ENCODE results near the gene C9orf78. TPM values are rescaled to one million over a fixed set of nuclear protein-coding genes. Genes with fewer than 3 reads are reported as not detected.

C9orf78 gene
- total RNA-seq, 1 experiment from 2014 or later: 42.4 TPM

DNA sequence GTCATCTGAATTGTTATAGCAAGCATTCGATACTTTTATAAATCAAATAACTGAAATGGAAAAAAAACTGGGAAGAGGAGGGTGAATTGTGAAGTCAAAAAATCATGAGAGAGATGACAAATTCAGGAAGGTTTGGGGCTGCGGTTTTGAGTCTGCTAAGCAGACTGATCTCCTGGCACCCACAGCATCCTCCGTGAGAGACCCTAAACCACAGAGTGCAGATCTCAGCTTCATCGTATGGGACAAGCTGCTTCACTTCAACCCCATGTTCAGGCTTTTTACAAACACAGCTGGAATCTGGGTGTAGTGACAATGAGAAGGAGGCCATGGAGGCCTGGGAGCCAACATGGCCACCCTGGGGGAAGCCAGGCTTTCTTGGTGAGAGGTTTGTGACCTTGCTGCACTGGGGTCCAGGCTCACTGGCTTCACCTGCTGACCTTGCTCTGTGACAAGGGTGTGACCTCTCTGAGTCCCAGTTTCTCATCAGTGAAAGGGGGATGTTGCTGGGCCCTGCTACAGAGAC is 19.6 kb upstream of the C9orf78 start:
- H3K4me2 ChIP-seq (ENCODE audit: low read length): no peak overlapping the region
- H3K27me3 ChIP-seq (ENCODE audit: low read length): no peaks in the 10 kb centered on the region
- H3K9me3 ChIP-seq (ENCODE audit: low read length): no peaks in the 10 kb centered on the region
- ATAC-seq (no peak), DNase-seq (no peak)
- no peaks in the 10 kb centered on the region for H3K36me3 ChIP-seq (ENCODE audit: low read depth, low read length)
- H3F3A ChIP-seq (ENCODE audit: low read length, unreplicated experiment): no peaks in the 10 kb centered on the region
- intact Hi-C loops (cut with micrococcal nuclease): no loop called here
- H3K4me1 ChIP-seq (ENCODE audit: insufficient read depth, low read length): no peaks in the 10 kb centered on the region
- no peak overlapping the region for H2AFZ ChIP-seq (ENCODE audit: low read length)
- no peaks in the 10 kb centered on the region for H3K79me2 ChIP-seq (ENCODE audit: low read length)
- no TSS peak for BruUV-seq (replicated peaks)
- no peak overlapping the region for H3K9ac ChIP-seq (ENCODE audit: low read length)
- no peaks in the 10 kb centered on the region for H4K20me1 ChIP-seq (ENCODE audit: low read length)
- ChIA-PET POLR2A (ENCODE audit: unreplicated experiment) (no interaction called here), CTCF (no interaction called here)
- no peak overlapping the region for H3K27ac ChIP-seq (ENCODE audit: low read length)
- H3K4me3 ChIP-seq (ENCODE audit: low read length): no peak overlapping the region
- no peak for TF ChIP-seq EZH2 (IDR thresholded peaks at IDR 0.05; ENCODE audit: low read length, unreplicated experiment)
- TF ChIP-seq, protein P1, sequence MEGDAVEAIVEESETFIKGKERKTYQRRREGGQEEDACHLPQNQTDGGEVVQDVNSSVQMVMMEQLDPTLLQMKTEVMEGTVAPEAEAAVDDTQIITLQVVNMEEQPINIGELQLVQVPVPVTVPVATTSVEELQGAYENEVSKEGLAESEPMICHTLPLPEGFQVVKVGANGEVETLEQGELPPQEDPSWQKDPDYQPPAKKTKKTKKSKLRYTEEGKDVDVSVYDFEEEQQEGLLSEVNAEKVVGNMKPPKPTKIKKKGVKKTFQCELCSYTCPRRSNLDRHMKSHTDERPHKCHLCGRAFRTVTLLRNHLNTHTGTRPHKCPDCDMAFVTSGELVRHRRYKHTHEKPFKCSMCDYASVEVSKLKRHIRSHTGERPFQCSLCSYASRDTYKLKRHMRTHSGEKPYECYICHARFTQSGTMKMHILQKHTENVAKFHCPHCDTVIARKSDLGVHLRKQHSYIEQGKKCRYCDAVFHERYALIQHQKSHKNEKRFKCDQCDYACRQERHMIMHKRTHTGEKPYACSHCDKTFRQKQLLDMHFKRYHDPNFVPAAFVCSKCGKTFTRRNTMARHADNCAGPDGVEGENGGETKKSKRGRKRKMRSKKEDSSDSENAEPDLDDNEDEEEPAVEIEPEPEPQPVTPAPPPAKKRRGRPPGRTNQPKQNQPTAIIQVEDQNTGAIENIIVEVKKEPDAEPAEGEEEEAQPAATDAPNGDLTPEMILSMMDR (conservative IDR thresholded peaks at IDR 0.05; ENCODE audit: low read depth, low read length): no peak
- no peaks in the 10 kb centered on the region for H3K9me2 ChIP-seq (replicated peaks; ENCODE audit: low read length)

DNA sequence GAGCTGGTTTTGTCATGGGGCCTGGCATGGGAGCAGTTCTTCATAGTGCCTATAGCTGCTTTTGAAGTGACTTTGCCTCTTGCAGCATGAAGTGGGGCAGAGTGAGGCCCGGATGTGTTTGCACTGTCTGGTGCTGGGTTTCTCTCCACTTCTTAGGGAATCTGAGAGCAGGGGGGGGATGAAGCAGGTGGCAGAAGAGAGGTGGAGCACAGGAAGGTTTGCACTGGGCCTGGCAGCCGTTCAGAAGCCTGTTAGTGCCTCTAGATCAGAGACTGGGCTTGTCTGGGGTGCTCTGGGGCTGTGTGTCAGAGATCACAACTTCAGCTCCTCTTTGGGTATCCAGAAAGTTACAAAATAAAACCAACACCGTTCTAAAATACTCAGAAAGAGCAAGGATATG is 18.5 kb upstream of the C9orf78 start:
- Histone ChIP-seq H2AFZ (ENCODE audit: low read length) (no peak overlapping the region), H3K9ac (ENCODE audit: low read length) (no peak overlapping the region), H3K27ac (ENCODE audit: low read length) (no peak overlapping the region), H3K4me3 (ENCODE audit: low read length) (no peak overlapping the region), H3K36me3 (ENCODE audit: low read depth, low read length) (no peaks in the 10 kb centered on the region), H3K79me2 (ENCODE audit: low read length) (no peaks in the 10 kb centered on the region), H3K9me2 (replicated peaks; ENCODE audit: low read length) (no peaks in the 10 kb centered on the region), H3K4me2 (ENCODE audit: low read length) (no peak overlapping the region), H3K9me3 (ENCODE audit: low read length) (no peaks in the 10 kb centered on the region), H3F3A (ENCODE audit: low read length, unreplicated experiment) (no peaks in the 10 kb centered on the region), H3K27me3 (ENCODE audit: low read length) (no peaks in the 10 kb centered on the region), H3K4me1 (ENCODE audit: insufficient read depth, low read length) (no peaks in the 10 kb centered on the region), H4K20me1 (ENCODE audit: low read length) (no peaks in the 10 kb centered on the region)
- ATAC-seq: no peak
- POLR2A ChIA-PET (ENCODE audit: unreplicated experiment): no interaction called here
- BruUV-seq (replicated peaks): no TSS peak
- TF ChIP-seq EZH2 (IDR thresholded peaks at IDR 0.05; ENCODE audit: low read length, unreplicated experiment): no peak
- TF ChIP-seq EZH2phosphoT487 (IDR thresholded peaks at IDR 0.05; ENCODE audit: borderline replicate concordance, low read length): no peak
- TF ChIP-seq, protein P1 (conservative IDR thresholded peaks at IDR 0.05; ENCODE audit: low read depth, low read length): no peak
- no peak for DNase-seq
- intact Hi-C loops (cut with micrococcal nuclease): no loop called here
- CTCF ChIA-PET: no interaction called here

DNA sequence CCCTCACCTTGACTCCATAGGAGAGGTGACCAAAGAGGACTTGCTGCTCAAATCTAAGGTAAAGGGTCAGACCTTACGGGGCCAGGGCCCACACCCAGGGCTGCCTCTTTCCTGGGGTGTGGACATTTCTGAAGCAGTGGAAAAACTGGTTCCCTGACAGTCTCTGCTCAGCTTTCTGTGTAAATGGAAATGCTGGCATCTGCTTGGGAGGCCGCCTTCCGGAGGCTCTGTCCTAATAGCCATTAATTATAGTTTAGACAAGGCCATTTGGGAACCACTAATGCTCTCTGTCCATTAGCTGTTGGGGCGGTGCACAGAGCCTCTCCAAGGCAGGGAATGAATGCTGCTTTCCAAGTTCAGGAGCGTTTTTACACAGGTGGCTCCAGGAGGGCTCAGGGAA is 17.5 kb upstream of the C9orf78 start:
- POLR2A ChIA-PET (ENCODE audit: unreplicated experiment): no interaction called here
- DNase-seq (no peak), ATAC-seq (no peak)
- intact Hi-C loops (cut with micrococcal nuclease): no loop called here
- no peaks in the 10 kb centered on the region for H4K20me1 ChIP-seq (ENCODE audit: low read length)
- no peaks in the 10 kb centered on the region for H3K4me1 ChIP-seq (ENCODE audit: insufficient read depth, low read length)
- no peak overlapping the region for H3K4me3 ChIP-seq (ENCODE audit: low read length)
- H2AFZ ChIP-seq (ENCODE audit: low read length): no peak overlapping the region
- no peak overlapping the region for H3K9ac ChIP-seq (ENCODE audit: low read length)
- no peaks in the 10 kb centered on the region for H3K27me3 ChIP-seq (ENCODE audit: low read length)
- BruUV-seq (replicated peaks): no TSS peak
- TF ChIP-seq EZH2 (IDR thresholded peaks at IDR 0.05; ENCODE audit: low read length, unreplicated experiment): no peak
- no peak for TF ChIP-seq EZH2phosphoT487 (IDR thresholded peaks at IDR 0.05; ENCODE audit: borderline replicate concordance, low read length)
- TF ChIP-seq, protein P1 (conservative IDR thresholded peaks at IDR 0.05; ENCODE audit: low read depth, low read length): no peak
- no peaks in the 10 kb centered on the region for H3K36me3 ChIP-seq (ENCODE audit: low read depth, low read length)
- no peaks in the 10 kb centered on the region for H3K79me2 ChIP-seq (ENCODE audit: low read length)
- no peak overlapping the region for H3K27ac ChIP-seq (ENCODE audit: low read length)
- no peaks in the 10 kb centered on the region for H3K9me2 ChIP-seq (replicated peaks; ENCODE audit: low read length)
- H3K4me2 ChIP-seq (ENCODE audit: low read length): no peak overlapping the region
- H3F3A ChIP-seq (ENCODE audit: low read length, unreplicated experiment): no peaks in the 10 kb centered on the region
- no peaks in the 10 kb centered on the region for H3K9me3 ChIP-seq (ENCODE audit: low read length)
- CTCF ChIA-PET: no interaction called here

All from PC-3 (cell line).